ENCODE measurements around the gene ABHD4.
A peak's percentile ranks its signal among the peaks of the same experiment; 100 is the strongest.
"Not testable (repeated sequence)": the region's sequence is repeated elsewhere in the genome, so short reads cannot be mapped to it uniquely, and the experiment has no call there.

ABHD4 gene

DNA sequence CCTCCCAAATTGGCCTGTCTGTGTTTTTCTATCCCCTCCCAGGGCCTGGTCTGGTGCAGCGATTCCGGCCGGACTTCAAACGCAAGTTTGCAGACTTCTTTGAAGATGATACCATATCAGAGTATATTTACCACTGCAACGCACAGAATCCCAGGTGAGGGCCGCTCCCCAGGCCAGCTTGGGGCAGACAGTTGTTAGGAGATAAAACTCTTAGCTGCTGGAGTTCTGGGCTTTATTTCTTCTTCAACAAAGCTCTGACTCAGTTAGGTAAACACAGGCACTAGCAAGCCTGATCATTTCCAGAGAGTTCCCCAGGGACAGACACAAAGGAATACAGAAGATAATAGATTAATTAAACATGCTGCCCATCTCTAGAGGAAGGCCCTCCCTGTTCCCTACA lies 8.3 kb downstream of the ABHD4 start:
- Histone ChIP-seq H3K4me3 (ENCODE audit: low read depth, low read length) (no peak overlapping the region), H3K36me3 (ENCODE audit: control insufficient read depth, insufficient read depth, low read length) (peaks cover 92% of the 10 kb centered on the region), H3K9me3 (ENCODE audit: control insufficient read depth, insufficient read depth, low read length) (no peaks in the 10 kb centered on the region), H3K4me1 (ENCODE audit: control insufficient read depth, insufficient read depth, low read length) (no peaks in the 10 kb centered on the region), H3K9ac (ENCODE audit: low read depth, low read length) (no peak overlapping the region), H3K27ac (ENCODE audit: low read depth, low read length) (no peak overlapping the region), H3K27me3 (ENCODE audit: control insufficient read depth, insufficient read depth, low read length) (no peaks in the 10 kb centered on the region)

DNA sequence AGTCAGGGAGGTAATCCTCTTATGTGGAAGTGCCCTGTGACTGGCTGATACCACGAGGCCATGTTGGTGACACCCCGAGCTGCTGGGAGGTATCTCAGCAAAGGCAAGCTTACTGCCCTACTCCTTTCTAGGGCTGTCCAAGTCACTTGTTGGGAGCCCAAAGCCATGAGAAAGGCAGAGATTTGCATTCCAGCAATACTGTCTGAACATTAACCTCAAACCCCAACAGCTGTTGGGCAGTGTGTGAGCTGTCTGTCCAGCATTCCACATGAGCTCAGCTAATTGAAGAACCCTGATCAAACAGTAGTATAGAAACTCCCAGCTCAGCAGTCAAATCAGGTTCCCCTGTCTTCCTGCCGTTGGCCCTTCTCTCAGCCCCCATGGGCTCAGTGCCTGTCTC lies 9.2 kb downstream of the ABHD4 start:
- Histone ChIP-seq H3K4me3 (ENCODE audit: low read depth, low read length) (no peak overlapping the region), H3K9me3 (ENCODE audit: control insufficient read depth, insufficient read depth, low read length) (no peaks in the 10 kb centered on the region), H3K4me1 (ENCODE audit: control insufficient read depth, insufficient read depth, low read length) (no peaks in the 10 kb centered on the region), H3K9ac (ENCODE audit: low read depth, low read length) (no peak overlapping the region), H3K36me3 (ENCODE audit: control insufficient read depth, insufficient read depth, low read length) (peaks cover 89% of the 10 kb centered on the region), H3K27ac (ENCODE audit: low read depth, low read length) (peak overlapping the region; percentile 36), H3K27me3 (ENCODE audit: control insufficient read depth, insufficient read depth, low read length) (no peaks in the 10 kb centered on the region)

DNA sequence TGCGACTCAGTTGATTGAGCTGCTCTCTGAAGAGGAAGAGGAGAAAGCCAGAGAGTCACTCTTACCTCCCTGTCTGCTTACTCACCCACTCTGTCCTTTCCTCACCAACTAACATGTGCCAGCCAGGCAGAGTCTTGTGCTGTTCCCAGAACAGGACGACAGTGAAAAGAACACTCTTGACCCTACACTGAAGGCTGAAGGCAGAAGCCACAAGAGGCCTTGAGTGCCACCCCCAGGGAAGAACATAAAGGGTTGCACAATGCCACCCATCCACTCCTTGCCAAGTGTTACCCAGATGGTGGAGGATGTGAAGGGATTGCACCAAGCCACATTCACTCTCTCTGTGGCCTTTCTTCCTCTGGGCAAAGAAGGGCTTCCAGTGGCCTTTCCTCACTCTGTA lies 12.8 kb downstream of the ABHD4 start:
- Histone ChIP-seq H3K27ac (ENCODE audit: low read depth, low read length) (no peak overlapping the region), H3K36me3 (ENCODE audit: control insufficient read depth, insufficient read depth, low read length) (peaks cover 56% of the 10 kb centered on the region), H3K27me3 (ENCODE audit: control insufficient read depth, insufficient read depth, low read length) (no peaks in the 10 kb centered on the region), H3K4me3 (ENCODE audit: low read depth, low read length) (no peak overlapping the region), H3K9me3 (ENCODE audit: control insufficient read depth, insufficient read depth, low read length) (no peaks in the 10 kb centered on the region), H3K9ac (ENCODE audit: low read depth, low read length) (no peak overlapping the region), H3K4me1 (ENCODE audit: control insufficient read depth, insufficient read depth, low read length) (peaks cover 11% of the 10 kb centered on the region)

DNA sequence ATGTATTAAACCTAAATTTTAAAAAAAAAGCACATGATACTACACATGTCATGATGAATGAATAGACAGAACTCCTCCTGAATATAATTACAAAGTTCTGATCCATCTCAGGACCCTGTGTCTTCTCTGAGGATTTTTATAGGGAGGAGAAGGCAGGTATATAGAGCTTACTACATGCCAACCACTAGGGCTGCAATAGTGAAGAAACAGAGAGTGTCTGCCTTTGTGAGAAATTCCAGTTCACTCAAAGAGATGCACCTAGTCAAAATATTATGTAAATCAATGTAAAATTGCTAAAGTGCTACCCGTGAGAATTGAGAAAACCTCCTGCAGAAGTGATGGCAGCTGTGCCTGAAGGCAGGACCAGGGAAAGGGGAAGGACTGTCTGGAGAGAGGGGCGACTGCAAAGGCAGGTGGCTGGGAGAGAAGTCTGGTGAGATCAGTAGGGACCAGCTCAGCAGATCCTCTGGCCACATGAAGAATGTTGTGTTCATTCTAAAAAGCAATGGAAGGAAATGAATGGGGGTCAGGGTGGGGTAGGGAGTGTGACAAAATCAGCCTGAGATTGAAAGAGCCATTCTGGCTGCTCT lies 15.1 kb downstream of the ABHD4 start:
- H3K9ac ChIP-seq (ENCODE audit: low read depth, low read length): no peak overlapping the region

DNA sequence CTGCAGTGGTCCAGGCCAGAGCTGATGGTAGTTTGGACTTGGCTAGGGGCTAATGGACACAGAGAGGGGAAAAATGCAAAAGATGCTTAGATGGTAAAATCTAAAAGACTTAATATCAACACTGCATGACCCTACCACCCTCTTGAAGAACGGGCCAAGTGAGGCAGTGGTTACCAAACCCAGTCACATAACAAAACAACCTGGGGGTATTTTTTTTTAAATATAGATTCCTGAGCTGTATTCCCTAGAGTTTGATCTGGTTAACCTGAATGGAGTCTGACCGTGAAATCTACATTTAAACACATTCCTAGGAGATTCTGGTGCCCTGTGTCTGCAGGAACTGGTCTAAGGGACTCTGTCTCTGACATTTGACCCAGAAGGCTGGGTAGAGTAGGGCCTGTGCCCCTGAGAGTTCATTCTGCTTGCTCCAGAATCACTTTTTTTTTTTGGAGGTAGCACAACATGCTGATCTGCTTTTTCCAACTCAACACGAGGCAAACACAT lies 15.7 kb downstream of the ABHD4 start:
- no peaks in the 10 kb centered on the region for H3K9me3 ChIP-seq (ENCODE audit: control insufficient read depth, insufficient read depth, low read length)
- no peak overlapping the region for H3K9ac ChIP-seq (ENCODE audit: low read depth, low read length)
- peak overlapping the region; percentile 45 for H3K27ac ChIP-seq (ENCODE audit: low read depth, low read length)

More for the DNA sequence above, 15.1 kb downstream of the ABHD4 start:
- H3K4me3 ChIP-seq (ENCODE audit: low read depth, low read length): no peak overlapping the region
- peaks cover 11% of the 10 kb centered on the region for H3K4me1 ChIP-seq (ENCODE audit: control insufficient read depth, insufficient read depth, low read length)
- no peaks in the 10 kb centered on the region for H3K9me3 ChIP-seq (ENCODE audit: control insufficient read depth, insufficient read depth, low read length)
- H3K36me3 ChIP-seq (ENCODE audit: control insufficient read depth, insufficient read depth, low read length): peaks cover 33% of the 10 kb centered on the region
- H3K27ac ChIP-seq (ENCODE audit: low read depth, low read length): no peak overlapping the region
- H3K27me3 ChIP-seq (ENCODE audit: control insufficient read depth, insufficient read depth, low read length): no peaks in the 10 kb centered on the region

DNA sequence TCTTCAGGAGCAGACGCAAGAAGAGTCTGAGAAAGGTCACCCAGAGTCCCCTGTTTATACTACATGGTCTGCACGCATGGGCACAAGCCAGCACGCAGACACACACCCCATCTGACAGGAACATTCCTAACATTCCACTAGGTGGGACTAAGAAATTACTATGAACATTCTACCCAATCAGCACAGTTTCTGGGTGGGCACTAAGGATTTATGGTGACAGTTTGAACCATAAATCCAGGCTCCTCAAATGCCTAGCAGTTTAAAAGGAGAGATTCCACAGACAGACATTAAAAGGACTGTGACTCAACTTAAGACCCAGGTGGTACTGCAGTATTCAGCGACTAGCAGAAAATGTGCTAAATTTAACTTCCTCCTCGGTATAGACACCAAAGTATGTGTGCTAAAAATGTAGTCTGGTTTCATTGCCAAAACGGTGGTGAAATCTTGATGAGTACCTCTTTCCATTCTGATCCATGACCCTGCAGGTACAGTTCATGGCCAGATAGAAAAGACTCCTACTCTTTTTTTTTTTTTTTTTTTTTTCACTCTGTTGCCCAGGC lies 16.2 kb downstream of the ABHD4 start:
- H3K27me3 ChIP-seq (ENCODE audit: control insufficient read depth, insufficient read depth, low read length): no peaks in the 10 kb centered on the region
- peaks cover 27% of the 10 kb centered on the region for H3K36me3 ChIP-seq (ENCODE audit: control insufficient read depth, insufficient read depth, low read length)
- no peak overlapping the region for H3K9ac ChIP-seq (ENCODE audit: low read depth, low read length)
- peak overlapping the region; percentile 45 for H3K27ac ChIP-seq (ENCODE audit: low read depth, low read length)
- no peak overlapping the region for H3K4me3 ChIP-seq (ENCODE audit: low read depth, low read length)
- no peaks in the 10 kb centered on the region for H3K9me3 ChIP-seq (ENCODE audit: control insufficient read depth, insufficient read depth, low read length)
- peaks cover 11% of the 10 kb centered on the region for H3K4me1 ChIP-seq (ENCODE audit: control insufficient read depth, insufficient read depth, low read length)

More for the DNA sequence above, 15.7 kb downstream of the ABHD4 start:
- H3K36me3 ChIP-seq (ENCODE audit: control insufficient read depth, insufficient read depth, low read length): peaks cover 30% of the 10 kb centered on the region
- H3K4me1 ChIP-seq (ENCODE audit: control insufficient read depth, insufficient read depth, low read length): peaks cover 11% of the 10 kb centered on the region
- no peaks in the 10 kb centered on the region for H3K27me3 ChIP-seq (ENCODE audit: control insufficient read depth, insufficient read depth, low read length)
- H3K4me3 ChIP-seq (ENCODE audit: low read depth, low read length): no peak overlapping the region

DNA sequence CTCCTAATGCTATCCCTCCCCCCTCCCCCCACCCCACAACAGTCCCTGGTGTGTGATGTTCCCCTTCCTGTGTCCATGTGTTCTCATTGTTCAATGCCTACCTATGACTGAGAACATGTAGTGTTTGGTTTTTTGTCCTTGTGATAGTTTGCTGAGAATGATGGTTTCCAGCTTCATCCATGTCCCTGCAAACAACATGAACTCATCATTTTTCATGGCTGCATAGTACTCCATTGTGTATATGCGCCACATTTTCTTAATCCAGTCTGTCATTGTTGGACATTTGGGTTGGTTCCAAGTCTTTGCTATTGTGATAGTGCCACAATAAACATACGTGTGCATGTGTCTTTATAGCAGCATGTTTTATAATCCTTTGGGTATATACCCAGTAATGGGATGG lies 17.7 kb downstream of the ABHD4 start:
- H3K9ac ChIP-seq (ENCODE audit: low read depth, low read length); H3K27me3 ChIP-seq (ENCODE audit: control insufficient read depth, insufficient read depth, low read length); H3K4me3 ChIP-seq (ENCODE audit: low read depth, low read length); H3K9me3 ChIP-seq (ENCODE audit: control insufficient read depth, insufficient read depth, low read length); H3K27ac ChIP-seq (ENCODE audit: low read depth, low read length): not testable (repeated sequence)
- H3K36me3 ChIP-seq (ENCODE audit: control insufficient read depth, insufficient read depth, low read length): peaks cover 13% of the 10 kb centered on the region
- H3K4me1 ChIP-seq (ENCODE audit: control insufficient read depth, insufficient read depth, low read length): peaks cover 11% of the 10 kb centered on the region

DNA sequence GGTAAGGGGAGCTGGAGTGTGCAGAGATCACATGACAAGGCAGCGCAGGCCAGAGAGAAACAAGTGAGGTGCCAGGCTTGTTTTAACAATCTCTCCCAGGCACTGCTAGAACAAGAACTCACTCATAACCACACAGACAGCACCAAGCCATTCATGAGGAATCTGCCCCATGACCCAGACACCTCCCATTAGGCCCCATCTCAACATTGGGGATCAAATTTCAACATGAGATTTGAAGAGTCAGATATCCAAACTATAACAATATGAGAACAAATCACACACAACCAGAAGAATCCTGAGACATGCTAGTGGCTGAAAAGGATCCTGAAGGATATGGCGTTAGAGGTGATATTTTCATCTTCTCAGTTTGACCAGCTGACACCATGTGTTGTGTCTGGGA lies 24.2 kb downstream of the ABHD4 start:
- no peak overlapping the region for H3K9ac ChIP-seq (ENCODE audit: low read depth, low read length)
- no peak overlapping the region for H3K4me3 ChIP-seq (ENCODE audit: low read depth, low read length)
- no peaks in the 10 kb centered on the region for H3K27me3 ChIP-seq (ENCODE audit: control insufficient read depth, insufficient read depth, low read length)
- peaks cover 10% of the 10 kb centered on the region for H3K4me1 ChIP-seq (ENCODE audit: control insufficient read depth, insufficient read depth, low read length)
- H3K36me3 ChIP-seq (ENCODE audit: control insufficient read depth, insufficient read depth, low read length): no peaks in the 10 kb centered on the region
- H3K9me3 ChIP-seq (ENCODE audit: control insufficient read depth, insufficient read depth, low read length): 0 out of 2 replicates have a peak, but pooled peaks cover 6% of the 10 kb centered on the region
- no peak overlapping the region for H3K27ac ChIP-seq (ENCODE audit: low read depth, low read length)

DNA sequence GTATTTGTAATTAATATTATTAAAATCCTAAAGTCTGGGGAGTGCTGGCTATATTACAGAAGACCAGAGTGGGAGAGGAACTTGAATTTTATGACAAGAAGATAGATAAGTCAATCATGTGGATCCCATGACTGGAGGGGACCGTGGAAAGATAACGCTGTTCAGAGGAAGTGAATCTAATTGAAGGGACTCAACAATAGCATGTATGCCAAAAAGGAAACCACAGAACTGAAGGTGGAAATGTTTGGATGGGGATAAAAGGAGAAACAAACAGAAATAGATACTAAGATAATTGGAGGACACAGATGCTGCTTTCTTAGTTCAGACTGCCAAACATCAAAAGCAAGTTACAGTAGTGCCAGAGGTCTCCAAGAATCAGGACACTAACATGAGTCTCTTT lies 24.9 kb downstream of the ABHD4 start:
- Histone ChIP-seq H3K27ac (ENCODE audit: low read depth, low read length) (no peak overlapping the region), H3K4me3 (ENCODE audit: low read depth, low read length) (no peak overlapping the region), H3K27me3 (ENCODE audit: control insufficient read depth, insufficient read depth, low read length) (no peaks in the 10 kb centered on the region), H3K9ac (ENCODE audit: low read depth, low read length) (no peak overlapping the region), H3K36me3 (ENCODE audit: control insufficient read depth, insufficient read depth, low read length) (no peaks in the 10 kb centered on the region), H3K4me1 (ENCODE audit: control insufficient read depth, insufficient read depth, low read length) (peaks cover 18% of the 10 kb centered on the region), H3K9me3 (ENCODE audit: control insufficient read depth, insufficient read depth, low read length) (0 out of 2 replicates have a peak, but pooled peaks cover 6% of the 10 kb centered on the region)

DNA sequence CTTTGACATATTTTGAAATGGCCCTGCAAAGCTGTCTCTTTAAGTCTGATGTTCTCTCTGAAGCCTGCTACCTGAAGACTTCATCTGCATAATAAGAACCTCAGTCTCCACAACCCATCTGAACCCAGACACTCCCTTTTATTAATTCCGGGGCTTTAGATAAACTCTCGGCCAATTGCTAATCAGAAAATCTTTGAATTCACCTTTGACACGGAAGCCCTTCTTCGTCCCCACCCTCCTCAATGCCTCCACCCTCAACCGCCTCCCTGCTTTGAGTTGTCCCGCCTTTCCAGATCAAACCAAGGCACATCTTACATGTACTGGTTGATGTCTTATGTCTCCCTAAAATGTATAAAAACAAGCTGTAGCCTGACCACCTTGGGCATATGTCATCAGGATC lies 28.5 kb downstream of the ABHD4 start:
- no peaks in the 10 kb centered on the region for H3K36me3 ChIP-seq (ENCODE audit: control insufficient read depth, insufficient read depth, low read length)
- H3K9me3 ChIP-seq (ENCODE audit: control insufficient read depth, insufficient read depth, low read length): 0 out of 2 replicates have a peak, but pooled peaks cover 3% of the 10 kb centered on the region
- H3K4me1 ChIP-seq (ENCODE audit: control insufficient read depth, insufficient read depth, low read length): peaks cover 18% of the 10 kb centered on the region
- no peak overlapping the region for H3K4me3 ChIP-seq (ENCODE audit: low read depth, low read length)
- H3K27me3 ChIP-seq (ENCODE audit: control insufficient read depth, insufficient read depth, low read length): no peaks in the 10 kb centered on the region
- H3K9ac ChIP-seq (ENCODE audit: low read depth, low read length): no peak overlapping the region
- H3K27ac ChIP-seq (ENCODE audit: low read depth, low read length): no peak overlapping the region

DNA sequence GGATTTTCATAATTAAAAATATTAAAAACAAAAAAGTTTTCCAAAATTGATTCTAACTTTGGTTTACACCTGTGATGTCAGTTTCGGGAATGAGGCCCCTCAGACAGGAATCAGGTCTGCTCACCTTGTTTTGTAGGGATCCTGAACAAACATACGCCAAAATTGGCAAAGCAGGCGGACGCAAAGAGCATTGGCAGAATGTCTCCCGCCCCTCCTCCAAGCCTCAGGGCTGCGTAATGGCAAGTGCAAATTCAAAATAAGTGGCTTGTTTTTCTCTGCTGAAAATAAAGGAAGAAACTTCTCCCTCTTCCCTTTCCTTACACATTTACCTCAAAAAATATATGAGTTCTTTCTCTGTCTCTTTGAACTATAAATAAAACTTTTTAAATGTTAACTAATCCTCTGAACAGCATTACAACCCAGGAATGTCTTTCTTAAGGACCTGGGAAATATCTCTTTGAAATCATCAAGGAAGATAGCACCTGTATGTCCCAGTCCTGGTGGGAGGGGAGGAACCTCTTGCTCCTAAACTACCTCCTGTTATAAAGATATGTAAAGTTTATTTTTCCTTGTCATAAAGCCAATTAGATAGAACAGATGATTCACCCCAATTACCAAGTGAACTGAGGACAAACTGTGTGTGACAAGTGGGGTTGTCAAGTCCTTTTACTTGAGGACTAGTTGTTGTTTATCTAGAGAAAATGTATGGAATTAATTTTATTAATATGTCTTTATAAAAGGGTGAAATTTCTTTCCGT lies 29.6 kb downstream of the ABHD4 start:
- H3K4me3 ChIP-seq (ENCODE audit: low read depth, low read length): no peak overlapping the region
- no peaks in the 10 kb centered on the region for H3K27me3 ChIP-seq (ENCODE audit: control insufficient read depth, insufficient read depth, low read length)
- H3K9me3 ChIP-seq (ENCODE audit: control insufficient read depth, insufficient read depth, low read length): no peaks in the 10 kb centered on the region
- peaks cover 18% of the 10 kb centered on the region for H3K4me1 ChIP-seq (ENCODE audit: control insufficient read depth, insufficient read depth, low read length)
- no peak overlapping the region for H3K27ac ChIP-seq (ENCODE audit: low read depth, low read length)
- no peak overlapping the region for H3K9ac ChIP-seq (ENCODE audit: low read depth, low read length)
- H3K36me3 ChIP-seq (ENCODE audit: control insufficient read depth, insufficient read depth, low read length): no peaks in the 10 kb centered on the region

All from HUES48 (cell line).